HG02798 (cell line): ENCODE data around the gene NFKBIA.
"Not testable (repeated sequence)": the region's sequence is repeated elsewhere in the genome, so short reads cannot be mapped to it uniquely, and the experiment has no call there.

Source experiments
- ATAC-seq: cut with Tn5 transposase; IDR thresholded peaks from one replicate; pipeline ENCODE4 v1.9.1; 2021; ENCODE audit warnings: mild to moderate bottlenecking; ENCODE audit not compliant: unreplicated experiment, poor library complexity

NFKBIA gene

GRCh38 chr14:35409595-35409994, 5.0 kb upstream of the NFKBIA start:
- no peak for ATAC-seq

DNA sequence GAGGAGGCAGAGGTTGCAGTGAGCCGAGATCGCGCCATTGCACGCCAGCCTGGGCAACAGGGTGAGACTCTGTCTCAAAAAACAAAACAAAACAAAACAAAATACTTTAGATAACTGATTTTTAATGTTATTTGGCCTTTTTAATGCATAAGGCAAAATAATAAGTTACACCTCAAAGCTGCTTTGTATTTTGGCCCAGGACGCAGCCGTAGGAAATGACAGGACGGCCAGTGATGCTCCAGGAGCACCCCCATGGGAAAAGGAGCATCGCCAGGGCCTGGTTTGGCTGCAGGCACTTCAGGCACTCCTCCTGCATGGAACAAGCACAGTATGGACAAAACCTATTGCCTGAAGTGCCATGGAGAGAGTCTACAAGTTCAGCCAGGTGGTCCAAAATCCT, 3.5 kb upstream of the NFKBIA start:
- ATAC-seq, result no peak

GRCh38 chr14:35407306-35407630, 2.7 kb upstream of the NFKBIA start:
- no peak for ATAC-seq

DNA sequence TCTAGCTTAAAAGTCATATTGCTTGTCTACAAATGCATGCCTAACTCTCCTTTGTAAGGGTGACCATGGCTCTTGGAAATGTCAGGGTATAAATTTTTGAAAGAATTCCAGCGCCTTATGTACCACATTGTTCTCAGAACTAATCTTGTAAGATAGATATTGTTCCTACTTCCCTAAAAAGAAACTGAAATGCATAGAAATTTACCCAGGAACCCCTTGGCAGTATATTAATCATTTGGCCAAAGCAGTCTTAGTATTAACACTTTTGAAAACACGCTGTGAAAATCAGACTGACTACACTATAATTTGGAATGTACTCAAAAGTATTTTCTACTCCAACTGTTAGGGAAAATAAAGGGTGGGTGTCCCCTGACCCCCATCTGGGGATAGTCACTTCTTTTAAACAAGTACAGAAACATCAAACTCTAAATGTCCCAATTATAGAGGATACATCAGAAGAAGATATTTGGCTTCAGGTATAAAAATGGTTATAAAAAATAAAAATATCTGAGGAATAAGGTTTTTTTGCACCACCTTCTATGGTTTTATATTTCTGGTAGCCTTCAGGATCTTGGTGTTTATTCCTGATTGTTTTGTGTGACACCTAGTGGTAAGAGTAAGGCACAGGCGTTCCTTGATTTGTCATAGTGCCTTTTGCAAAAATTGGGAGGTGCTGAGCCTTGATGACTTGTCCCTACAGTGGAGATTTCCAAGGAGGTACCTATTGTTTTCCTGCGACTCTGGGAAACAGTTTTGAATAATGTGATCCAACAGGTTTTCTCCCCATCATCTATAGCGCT, 2.2 kb upstream of the NFKBIA start:
- ATAC-seq, result no peak

DNA sequence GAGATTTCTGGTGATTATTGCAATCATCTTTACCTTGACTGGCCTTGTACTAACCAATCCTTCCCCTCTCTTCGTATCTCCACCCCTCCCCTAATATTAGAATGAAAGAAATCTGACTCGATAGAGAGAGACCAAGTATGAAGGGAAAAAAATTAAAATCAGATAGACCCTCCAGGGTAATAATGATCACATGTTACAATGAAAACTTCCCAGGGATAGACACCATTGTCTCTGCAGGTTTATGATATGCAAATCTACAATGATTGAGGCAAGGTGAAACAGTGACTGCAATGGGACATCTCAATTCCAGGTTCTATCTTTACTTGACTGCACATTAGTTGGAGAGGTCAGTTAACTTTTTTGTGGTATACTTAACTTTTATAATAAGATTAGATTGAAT, 1.5 kb upstream of the NFKBIA start:
- no peak for ATAC-seq

DNA sequence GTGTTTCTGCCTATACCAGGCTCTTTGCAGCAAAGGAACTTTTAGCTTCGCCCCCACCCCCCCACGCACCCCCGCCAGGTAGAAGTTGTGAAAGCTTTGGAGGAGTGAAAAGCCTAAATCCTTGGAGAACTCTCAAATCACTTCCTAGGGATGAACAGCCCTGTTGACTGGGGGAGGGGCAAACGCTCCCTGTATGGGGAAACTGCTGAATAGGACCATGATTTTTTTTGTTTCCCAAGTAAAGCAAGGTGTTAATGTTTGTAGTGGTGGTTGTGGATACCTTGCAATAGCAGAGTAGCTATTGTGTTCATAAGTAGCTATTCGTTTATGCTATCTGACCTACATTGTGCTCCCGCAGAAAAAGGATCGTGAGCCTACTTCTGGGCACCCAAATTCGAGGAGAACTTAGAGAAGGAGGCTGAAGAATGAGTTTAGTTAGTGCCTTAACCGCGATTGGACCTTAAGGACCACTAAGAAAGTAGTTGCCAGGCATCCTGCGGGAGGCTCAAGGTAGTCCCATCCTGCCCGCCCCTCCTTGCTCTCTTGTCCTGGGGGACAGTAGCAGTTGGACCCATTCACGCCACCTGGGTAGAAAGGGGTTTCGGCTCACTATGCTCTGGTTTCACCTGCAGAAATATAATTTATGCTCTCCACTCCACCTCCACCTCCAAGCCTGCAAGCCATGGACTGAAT, 901 bp upstream of the NFKBIA start:
- no peak for ATAC-seq

DNA sequence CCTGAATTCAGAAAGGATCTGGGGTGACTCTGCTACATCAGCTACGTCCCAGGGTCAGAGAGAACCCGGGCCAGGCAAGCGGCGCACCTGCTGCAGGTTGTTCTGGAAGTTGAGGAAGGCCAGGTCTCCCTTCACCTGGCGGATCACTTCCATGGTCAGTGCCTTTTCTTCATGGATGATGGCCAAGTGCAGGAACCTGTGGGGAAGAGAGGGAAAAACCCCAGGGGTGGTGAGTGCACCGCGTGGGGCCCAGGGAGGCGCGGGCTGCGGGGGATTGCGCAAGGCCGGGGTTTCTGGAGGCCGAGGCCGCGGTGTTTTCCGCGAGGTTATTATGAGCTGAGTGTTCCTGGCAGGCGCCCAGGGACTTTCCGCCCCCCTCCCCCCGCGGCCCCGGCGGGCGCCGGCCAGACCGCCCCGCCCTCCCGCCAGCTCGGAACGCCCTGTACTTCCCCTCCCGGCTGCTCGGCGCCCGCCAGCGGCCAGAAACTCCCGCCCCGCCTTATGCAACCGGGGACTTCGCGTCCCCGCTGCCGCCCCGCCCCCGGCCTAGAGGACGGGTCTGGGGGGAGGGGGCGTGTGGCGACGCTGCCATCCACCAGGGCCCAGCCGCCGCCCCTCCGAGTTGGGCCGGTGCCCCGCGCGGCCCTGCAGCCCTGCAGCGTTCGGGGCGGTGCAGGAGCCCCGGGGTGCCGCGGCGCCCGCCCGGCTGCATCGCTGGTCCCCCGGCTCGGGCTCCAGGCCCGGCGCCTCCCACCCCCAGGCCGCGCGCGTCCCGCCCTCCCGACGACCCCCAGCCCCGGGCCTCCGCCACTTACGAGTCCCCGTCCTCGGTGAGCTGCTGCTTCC, 723 bp downstream of the NFKBIA start:
- peak; percentile 60 for ATAC-seq

DNA sequence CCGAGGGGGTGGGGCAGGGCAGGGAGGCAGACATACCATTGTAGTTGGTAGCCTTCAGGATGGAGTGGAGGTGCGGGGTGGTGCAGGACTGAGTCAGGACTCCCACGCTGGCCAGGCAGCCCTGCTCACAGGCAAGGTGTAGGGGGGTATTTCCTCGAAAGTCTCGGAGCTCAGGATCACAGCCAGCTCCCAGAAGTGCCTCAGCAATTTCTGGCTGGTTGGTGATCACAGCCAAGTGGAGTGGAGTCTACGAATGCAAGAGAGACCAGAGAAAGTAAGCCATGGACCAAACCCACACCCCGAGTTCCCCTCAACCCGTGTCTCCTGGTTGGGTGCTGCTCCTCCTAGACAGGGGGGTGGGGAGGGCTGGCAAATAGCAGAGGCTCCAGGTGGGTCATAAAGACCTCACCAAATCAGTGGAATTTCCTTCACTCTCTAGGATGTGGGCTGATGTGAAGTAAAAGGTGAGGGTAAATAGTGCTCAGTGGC, 1.4 kb downstream of the NFKBIA start:
- ATAC-seq, result no peak

GRCh38 chr14:35402323-35403113, 2.0 kb downstream of the NFKBIA start:
- no peak for ATAC-seq

DNA sequence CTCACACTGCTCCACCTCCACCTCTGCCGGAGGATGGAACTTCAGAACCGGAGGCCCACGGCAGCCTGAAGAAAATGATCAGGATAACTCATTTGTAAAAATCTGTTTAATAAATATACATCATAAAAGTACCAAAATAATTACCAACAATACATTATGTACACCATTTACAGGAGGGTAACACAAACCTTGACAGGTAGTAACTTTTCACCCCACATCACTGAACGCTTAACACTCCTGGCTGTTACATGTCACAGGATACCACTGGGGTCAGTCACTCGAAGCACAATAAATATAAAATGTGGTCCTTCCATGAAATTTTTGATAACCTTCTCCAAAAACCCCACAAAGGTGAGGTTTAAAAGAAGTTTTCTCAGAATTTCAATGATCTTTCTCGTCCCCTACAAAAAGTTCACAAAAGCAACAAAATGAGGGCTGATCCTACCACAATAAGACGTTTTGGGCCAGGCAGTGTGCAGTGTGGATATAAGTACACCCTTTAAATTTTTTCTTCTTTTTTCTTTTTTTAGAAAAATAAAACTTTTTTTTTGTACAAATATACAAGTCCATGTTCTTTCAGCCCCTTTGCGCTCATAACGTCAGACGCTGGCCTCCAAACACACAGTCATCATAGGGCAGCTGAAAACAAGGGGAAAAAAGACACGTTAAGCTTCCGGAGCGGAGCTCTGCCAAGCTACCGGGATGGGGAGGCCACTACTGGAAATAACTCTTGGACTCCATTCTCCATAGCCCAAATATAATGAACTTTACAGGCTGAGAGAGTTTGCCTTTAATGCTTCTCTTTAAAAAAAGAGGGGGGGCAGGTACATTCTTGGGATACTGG, 2.9 kb downstream of the NFKBIA start:
- no peak for ATAC-seq

DNA sequence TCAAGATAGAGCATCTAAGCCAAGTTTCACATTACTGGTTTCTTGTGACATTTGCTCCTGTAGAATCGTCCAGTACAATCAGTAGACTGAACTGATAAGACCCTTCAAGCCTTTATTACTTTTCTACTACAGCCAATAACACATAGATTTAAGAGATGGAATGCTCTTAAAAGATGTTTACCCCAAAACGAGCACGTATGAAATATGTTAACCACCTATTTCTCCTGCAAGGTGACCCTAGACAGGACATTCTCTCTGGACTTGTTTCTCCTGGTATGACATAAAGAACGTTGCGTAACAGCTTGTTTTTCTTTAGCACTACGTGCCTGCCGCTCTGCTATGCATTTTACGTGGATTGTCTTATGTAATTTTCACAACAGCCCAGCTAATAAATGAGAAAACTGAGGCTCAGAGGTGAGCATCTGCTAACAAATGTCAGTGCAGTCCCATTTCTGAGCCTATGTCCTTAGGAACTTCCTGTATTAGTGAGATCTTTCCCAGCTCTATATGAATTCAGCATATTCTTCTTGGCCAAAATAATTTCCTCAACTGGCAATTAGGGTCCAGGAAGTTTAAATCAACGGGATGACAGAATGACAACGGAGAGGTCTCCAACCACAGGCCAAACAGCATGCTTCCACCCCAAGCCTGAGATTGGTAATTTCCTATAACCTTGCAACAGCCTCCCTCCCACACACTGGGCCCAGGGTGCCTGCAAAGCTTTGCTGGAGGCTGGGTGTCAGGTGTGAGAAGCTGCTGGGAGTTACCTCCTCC, 3.7 kb downstream of the NFKBIA start:
- no peak for ATAC-seq

DNA sequence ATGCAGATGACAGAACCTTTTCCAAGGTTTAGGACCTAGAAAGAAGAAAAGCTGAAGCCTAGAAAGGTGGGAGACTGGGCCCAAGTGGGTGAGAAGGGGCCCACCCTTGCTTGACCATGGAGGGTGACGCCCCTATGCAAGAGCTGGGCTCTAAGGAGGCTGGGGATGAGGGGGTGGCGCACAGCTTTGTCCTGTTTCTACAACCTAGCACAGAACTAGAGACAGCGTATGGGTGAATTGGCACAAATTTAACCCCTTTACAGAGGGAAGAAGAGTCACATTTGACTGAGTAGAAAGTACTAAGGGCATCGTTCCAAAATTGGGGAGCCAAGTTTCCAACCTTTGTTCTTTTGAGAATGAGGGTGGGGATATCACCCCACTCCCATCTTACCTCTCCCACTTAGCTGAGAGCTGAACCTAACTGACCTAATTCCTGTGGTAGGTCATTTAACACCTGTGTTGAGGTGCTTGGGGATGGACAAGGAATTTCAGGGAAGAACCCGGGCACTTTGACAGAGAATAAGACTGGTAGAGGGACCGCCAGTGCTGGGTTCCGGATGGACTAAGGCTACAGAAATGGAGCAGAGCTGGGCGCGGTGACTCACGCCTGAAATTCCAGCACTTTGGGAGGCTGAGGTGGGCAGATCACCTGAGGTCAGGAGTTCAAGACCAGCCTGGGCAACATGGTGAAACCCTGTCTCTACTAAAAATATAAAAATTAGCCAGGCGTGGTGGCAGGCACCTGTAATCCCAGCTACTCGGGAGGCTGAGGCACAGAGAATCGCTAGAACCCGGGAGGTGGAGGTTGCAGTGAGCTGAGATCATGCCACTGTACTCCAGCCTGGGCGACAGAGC, 5.2 kb downstream of the NFKBIA start:
- no peak for ATAC-seq

DNA sequence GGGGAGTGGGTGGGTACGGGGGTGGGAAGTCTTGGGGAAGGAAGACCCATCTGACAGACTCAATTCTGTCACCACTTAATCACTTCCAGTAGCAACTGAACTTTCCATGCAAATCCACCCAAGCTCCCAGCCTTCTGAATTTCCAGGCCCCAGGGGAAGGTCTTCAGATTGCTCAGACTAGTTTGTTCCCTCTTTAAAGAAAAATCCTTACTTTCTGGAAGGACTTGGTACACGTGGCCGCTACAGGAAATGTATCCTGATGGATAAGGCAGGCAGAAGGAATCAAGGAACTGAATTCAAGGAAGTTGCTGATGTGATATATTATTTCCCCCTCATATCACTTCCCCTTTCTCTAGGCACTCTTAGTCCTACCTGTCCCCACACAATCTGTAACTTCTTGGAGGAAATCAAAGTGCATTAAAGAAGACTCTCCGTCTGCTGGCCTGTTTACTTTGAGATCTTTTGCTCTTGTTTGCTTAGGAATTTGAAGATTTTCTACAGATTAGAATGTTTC, 6.4 kb downstream of the NFKBIA start:
- no peak for ATAC-seq

DNA sequence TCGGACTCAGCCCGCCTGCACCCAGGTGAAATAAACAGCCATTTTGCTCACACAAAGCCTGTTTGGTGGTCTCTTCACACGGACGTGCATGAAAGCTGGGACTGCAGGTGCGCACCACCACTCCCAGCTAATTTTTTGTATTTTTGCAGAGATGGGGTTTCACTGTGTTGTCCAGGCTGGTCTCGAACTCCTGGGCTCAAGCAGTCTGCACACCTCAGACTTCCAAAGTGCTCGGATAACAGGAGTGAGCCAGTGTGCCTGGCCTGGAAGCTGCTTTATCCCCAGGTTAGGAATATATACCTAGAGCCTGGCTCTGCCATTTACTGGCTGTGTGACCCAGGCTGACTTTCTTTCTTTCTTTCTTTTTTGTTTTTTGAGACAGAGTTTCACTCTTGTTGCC, 7.9 kb downstream of the NFKBIA start:
- not testable (repeated sequence) for ATAC-seq

DNA sequence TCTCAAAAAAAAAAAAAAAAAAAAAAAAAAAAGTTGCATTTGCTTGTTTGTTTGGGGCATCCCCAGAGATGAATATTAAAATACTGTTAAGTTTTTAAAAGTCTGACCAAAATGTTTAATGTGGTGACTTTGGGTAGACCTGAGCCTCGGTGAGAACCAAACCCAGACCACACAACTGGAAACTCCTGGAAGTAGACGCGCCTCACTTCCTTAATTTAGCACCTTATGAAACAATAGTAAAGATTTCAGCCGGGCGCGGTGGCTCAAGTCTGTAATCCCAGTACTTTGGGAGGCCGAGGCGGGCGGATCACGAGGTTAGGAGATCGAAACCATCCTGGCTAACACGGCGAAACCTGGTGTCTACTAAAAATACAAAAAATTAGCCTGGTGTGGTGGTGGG, 9.3 kb downstream of the NFKBIA start:
- ATAC-seq, result no peak

DNA sequence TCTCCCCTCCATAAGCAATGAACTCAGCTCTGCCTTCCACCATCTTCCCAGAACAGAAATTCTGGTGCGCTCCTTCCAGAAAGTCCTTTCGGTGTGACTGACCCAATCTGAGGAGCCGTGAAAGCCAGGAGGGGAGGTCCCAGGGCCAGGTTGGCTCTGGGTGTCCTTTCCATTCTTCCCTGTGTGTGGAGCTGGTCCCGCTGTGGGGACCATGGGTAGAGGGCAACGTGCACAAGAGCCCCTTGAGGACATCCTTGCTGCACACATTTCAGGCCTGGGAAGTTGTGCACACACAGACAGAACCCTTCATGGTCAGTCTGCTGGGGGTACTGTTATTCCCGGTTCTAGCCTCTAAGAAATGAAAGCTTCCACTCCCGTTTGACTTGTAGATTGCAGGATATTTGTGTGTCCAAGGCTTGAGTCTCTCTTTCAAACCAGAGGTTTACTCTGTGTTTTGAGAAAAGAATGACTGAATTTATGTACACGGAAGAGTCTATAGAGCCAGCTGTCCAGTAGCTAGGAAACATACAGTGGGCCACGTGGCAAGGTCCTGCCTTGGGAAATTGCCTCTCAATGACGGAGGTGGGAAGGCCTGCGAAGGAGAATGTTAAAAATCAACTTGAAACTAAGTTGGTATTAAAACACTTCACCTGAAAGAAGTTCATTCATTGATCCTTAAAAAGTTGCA, 10.1 kb downstream of the NFKBIA start:
- no peak for ATAC-seq

- no peak for ATAC-seq
Measured at GRCh38 chr14:35393826-35394225, 10.7 kb downstream of the NFKBIA start.
